H4 (cell line): ENCODE data around the gene HES1. TPM values are rescaled to one million over a fixed set of nuclear protein-coding genes. Genes with fewer than 3 reads are reported as not detected.
"Not testable (repeated sequence)": the region's sequence is repeated elsewhere in the genome, so short reads cannot be mapped to it uniquely, and the experiment has no call there.

Experiments used
- DNase-seq: peaks from one replicate; pipeline ENCODE4 v3.0.0-alpha.2; 2015; ENCODE audit warnings: low spot score
- total RNA-seq: library from RNA; depleted of rRNA; stranded (reverse); fragments of >200 nt; shearing (Covaris generic); gene quantifications from 2 replicates; pipeline ENCODE4 v1.2.3, GENCODE V29; 2014; rRNA removed

The HES1 gene, protein sequence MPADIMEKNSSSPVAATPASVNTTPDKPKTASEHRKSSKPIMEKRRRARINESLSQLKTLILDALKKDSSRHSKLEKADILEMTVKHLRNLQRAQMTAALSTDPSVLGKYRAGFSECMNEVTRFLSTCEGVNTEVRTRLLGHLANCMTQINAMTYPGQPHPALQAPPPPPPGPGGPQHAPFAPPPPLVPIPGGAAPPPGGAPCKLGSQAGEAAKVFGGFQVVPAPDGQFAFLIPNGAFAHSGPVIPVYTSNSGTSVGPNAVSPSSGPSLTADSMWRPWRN
- 19.3 and 22.5 TPM in 2 replicates for total RNA-seq

DNA sequence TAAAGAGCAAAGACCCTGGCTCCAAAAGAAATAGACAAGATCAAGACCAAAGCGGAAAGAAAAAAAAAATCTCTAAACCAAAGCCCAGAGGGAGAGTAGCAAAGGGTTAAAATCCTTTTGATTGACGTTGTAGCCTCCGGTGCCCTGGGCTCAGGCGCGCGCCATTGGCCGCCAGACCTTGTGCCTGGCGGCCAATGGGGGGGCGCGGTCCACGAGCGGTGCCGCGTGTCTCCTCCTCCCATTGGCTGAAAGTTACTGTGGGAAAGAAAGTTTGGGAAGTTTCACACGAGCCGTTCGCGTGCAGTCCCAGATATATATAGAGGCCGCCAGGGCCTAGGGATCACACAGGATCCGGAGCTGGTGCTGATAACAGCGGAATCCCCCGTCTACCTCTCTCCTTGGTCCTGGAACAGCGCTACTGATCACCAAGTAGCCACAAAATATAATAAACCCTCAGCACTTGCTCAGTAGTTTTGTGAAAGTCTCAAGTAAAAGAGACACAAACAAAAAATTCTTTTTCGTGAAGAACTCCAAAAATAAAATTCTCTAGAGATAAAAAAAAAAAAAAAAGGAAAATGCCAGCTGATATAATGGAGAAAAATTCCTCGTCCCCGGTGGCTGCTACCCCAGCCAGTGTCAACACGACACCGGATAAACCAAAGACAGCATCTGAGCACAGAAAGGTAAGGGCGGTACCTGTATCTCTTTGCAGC, at the start of gene HES1:
Gene HES1, plus strand, starts transcription at position 343 of the 713 bp plus-strand sequence. Its CDS starts 233 bp downstream, at position 576.
- DNase-seq, result peak; percentile 97

DNA sequence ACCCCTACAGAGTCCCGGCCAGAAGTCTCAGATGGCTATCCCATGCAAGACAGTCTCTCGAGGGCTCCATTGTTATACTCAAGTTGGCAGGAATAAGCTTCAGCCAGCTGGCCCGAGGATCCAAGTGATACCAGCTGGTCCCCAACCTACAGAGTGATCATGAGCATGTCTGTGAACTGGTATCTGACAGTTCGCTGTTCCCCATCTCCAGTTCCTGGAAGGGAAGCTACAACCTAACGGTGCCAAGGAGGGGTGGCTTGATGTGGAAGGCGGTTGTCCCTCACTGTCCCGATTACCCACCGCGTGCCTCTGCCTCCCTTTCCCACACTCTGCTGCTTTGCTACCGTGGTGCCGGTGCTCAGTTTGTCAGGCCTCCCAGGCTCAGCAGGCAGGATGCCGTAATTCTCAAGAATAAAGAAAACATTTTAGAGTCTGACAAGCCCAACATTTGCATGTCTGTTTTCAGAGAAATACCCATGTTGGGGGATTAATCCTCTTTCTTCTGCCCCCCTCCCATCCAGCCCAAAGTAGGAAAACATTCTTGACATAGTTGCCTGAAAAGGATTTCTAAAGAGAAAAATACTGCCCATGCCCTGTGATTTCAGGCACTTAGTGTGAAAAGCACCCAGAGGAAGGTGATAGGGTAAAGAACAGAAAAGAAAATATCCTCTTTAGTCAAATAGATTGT, 49.4 kb upstream of the HES1 start:
- DNase-seq, result no peak

DNA sequence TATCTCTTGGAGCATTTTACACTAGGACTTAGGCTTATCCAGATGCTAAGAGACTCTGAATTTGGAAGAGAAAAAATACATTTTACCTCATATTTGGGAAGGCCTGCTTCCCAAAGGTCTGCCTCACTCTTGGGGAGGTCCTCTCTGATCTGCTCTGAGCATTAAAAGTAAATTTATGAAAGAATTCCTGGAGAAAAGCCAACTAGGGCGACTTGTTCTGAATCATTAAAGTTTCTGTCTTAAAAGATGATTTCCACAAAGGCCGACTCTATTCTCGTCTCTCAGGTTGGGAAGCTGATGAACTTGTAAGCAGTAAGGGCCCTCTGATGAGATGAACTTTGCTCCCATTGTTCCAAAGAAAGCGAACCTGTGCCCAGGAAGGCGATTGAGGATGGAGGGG, 48.7 kb upstream of the HES1 start:
- no peak for DNase-seq

DNA sequence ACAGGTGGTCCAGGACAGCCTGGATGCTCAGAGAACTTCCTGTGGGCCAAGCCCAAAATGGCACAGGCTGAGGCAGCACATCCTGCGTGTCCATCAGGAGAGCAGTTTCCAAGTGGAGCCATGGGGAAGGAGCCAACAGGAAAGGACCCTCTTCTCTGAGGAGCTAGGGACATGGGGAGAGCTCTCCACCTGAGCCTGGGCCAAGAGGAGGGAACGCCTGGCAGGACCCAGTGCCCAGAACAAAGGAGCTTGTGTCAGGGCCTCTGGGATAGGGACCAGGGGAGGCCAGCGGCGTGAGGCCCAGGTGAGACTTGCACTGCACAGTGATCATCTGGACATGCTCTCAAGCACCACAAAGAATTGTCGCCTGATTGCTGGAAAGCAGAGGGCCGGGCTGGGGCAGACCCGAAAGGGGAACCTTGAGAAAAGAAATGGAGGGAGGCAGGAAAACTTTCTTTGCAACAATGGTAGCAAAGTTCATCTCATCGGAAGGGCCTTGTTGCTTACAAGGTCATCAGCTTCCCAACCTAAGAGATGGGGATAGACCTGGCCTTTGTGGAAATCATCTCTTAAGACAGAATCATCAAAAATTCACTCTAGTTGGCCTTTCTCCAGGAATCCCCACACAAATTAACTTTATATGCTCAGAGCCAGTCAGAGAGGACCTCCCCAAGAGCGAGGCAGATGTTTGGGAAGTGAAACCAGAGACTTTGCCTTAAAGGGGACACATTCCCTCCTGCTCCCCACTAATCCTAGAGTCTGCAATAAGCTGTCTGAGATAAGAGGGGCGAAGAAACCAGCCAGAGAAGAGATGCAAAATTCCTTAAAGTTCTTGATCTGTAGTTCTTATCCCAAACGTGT, 47.7 kb upstream of the HES1 start:
- DNase-seq, result no peak

DNA sequence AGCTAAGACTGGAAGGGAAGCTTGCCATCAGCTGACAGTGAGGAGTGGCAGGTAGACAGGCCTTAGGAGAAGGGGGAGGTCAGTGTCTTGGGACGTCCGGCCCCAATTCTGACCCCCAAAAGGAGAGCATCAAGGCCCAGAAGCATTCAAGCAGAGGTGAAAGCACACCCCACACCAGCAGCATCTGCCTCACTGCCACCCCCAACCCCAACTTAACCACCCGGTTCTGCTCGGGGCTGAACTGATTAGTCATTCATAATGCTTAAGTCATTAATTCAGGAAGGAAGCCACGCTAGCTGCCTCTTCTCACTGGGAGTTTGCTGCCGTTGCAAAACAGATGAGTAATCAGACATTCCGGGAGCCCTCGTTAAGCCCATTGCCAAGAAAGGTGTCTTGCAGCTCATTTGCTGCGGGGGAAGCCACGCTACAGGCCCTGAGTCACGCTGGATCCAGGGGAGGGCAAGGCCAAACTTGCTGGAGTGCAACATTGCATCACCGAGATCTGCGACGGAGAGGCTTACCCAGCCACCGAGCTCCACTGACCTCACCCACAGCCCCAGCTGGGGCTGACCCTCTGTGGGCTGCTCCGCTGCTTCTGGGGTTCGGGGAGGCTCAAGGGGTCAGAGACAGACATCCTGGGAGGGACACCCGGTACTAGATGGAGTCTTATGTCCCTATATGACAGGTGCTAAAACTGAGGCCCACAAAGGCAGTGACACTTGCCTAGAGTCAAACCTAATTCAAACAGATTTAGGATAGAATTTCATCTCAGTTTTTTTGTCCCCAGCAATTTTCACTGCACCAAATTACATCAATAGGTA, 46.4 kb upstream of the HES1 start:
- peak; percentile 99 for DNase-seq

DNA sequence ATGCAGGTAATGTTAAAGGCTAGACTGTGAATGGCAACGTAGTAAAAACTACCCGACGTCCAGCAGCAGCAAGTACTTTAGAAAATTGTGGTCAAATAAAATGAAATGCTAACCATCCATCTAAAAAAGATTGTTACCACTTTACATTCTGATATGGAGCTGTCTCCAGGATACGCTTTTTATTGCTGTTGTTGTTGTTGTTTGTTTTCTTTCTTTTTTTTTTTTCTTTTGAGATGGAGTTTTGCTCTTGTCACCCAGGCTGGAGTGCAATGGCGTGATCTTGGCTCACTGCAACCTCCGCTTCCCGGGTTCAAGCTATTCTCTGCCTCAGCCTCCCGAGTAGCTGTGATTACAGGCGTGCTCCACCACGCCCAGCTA, 45.8 kb upstream of the HES1 start:
- DNase-seq, result not testable (repeated sequence)

DNA sequence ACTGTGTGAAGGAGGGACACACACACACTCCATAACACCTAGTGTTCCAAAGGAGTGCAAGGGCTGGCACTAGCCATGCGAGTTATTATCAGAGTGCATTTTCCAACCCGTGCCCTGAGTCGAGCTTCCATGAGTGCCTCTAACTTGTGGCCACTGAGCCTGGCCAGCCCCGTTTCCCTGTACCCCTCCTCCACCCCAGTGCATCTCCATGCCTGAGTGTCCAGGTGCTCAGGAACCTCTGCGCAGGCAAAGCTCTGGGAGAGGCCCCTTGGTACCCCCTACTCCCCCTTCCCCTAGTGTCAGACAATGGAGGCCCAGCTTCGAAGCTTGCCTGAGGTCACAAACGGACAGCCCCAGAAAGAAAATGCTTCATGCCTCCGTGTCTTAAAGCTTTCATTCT, 45.2 kb upstream of the HES1 start:
- no peak for DNase-seq

DNA sequence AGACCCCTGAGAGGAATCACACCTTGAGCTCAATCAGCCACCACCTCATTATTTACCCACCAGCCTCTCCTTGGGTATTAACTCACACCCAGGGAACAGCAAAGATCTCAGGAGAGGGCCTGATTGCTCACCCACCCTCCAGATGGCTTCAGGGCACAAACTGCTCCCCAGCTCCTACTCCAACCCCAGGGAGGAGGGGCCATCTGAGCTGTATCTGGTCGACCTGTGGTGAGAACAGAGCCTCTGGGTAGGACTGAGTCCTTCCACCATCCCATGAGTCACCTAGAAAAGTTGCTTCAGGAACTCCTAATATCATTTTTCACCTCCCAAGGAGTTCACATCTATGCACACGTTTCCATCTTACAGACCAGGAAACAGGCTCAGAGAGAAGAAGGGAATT, 44.8 kb upstream of the HES1 start:
- peak; percentile 89 for DNase-seq

DNA sequence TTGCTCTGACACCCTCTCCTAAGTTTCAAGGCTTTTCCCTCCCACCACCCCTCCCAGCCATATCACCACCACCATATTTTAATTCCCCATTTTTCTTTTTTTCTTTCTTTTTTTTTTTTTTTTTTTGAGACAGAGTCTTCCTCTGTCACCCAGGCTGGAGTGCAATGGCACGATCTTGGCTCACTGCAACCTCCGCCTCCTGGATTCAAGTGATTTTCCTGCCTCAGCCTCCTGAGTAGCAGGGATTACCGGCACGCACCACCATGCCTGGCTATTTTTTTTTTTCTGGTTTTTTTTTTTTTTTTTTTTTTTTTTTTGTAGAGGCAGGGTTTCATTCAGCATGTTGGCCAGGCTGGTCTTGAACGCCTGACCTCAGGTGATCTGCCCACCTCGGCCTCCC, 44.1 kb upstream of the HES1 start:
- DNase-seq, result not testable (repeated sequence)

DNA sequence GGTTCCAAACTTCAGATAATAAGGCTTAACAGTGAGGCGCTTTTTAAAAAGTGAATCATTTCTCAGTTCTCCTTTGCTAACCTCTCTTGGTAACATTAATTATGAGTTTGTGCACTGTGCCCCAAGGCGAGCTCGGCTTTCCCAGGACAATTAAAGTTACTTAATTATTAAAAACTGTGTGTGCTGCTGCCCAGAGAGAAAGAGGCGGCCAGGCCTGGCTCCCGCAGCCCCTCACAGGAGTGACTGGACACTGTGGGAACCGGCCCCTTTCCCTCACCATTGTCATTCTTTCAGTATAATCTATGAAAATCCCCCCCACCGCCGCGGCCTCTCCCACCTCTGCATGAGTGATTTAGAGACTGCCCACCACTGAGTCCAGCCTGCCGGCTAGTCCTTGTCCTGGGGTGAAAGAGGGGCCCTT, 43.1 kb upstream of the HES1 start:
- no peak for DNase-seq

DNA sequence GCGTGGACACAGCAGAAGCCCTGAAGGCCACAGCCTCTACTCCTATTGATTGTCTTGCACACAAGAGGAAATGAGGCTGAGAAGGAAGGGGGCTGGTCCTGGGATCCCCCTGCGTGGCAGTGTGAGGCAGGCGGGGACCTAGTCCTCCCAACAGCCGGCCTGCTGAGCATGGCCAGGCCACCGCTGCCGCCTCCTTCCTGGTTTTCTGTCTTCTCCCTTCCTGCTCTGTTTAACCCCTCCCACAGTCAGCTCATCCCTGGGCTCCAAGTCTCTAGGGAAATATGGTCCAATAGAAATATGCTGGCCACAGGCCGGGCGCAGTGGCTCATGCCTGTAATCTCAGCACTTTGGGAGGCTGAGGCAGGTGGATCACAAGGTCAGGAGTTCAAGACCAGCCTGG, 42.1 kb upstream of the HES1 start:
- no peak for DNase-seq

DNA sequence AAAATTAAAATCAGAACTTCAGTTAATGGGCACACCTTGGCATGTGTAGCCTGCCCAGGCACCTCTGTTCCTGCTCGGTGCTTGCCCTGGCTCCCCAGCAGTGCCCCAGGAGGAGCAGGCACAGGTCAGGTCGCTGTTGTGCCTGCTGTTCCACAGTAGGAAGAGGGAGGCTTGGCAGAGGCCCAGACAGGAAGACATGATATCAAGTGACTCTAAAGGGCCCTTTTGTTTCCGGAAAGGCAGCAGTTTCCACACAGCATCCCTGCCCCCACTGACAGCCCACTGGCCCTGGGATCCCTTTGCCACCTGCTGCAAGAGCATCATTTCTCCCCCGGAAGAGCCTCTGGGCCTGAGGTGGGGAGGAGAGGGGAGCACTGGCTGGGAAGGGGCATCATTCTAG, 40.5 kb upstream of the HES1 start:
- DNase-seq, result peak; percentile 35

DNA sequence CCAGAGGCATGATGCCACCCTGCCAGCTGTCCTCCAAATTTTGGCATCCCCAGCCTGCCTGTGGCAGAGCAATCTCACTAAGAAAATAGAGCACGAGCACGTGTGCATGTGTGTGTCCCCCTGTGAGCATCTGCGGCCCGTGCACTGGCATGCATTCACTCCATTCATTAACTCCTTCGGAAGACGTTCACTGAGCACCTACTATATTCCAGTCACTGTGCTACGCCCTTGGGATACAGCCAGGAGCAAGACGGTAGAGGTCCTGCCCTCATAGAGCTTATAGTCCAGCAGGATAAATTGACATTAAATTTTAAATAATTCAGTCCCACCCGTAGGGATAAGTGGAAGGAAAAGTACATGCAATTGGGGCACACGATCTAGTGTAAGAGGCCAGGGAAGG, 40.0 kb upstream of the HES1 start:
- no peak for DNase-seq

DNA sequence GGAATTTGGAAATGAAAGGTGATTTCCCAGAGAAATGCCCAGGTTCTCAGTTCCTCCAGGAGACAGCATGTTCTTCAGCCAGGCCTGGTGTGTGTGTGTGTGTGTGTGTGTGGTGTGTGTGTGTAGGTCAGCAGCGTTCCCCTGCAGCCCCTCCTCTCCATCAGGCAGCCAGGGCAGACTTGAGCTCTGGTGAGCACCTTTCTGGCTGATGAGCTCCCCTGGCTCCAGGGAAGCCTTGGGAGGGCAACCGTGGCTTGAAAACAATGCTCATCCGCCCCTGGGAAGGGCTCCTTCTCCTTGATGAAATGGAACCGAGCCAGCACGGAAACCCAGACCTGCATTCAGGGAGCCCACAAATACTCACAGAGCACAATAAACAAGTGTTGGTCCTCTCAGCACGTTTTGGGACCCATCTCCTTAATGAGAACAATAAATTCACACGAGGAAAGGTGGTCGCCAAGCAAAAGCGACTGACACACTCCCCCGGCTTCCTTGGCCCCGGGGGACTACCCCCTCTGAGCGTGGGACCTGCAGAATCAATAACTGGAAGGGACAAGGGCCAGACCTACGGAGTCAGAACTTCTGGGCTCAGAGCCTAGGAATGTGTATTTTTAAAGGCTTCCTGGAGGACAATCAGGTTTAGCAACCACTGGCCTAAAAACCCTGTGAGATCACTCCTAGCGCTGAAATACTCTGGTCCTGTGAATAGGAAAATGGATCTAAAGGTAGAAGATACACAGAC, 38.6 kb upstream of the HES1 start:
- no peak for DNase-seq

DNA sequence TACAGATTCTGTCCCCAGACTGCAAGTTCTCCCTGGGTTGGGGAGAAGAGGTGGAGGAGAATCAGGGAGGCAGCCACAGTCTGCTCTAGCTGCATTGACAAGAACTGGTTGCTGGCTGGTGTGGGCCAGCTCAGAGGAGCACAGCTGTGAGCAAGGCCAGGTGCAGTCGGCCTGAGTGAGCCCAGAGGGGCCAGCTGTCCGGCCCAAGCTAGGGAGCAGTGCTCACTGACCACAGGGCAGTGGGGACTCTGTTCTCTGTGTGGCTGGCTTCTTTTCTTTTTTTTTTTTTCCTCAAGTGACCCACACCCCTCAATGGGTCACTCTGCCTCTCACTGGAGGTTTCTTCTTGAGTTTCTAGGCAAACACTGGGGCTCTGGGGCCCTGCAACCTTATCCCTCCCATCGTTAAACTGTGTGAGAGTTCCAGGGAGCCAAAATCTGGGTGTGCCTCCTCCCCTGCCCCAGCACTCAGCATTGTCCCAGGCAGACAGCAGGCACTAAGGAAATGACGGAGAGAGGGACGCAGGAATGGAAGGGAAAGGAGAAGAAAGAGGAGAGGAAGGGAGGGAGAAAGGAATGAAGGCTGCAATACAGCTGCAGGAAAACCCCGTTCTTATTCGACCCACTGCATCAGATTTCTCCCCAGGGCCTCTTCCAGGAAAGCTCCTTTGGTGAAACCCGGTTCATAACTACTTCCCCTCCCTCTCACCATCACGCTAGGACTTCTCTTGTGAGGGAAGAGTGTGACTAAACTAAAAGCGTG, 37.7 kb upstream of the HES1 start:
- no peak for DNase-seq

DNA sequence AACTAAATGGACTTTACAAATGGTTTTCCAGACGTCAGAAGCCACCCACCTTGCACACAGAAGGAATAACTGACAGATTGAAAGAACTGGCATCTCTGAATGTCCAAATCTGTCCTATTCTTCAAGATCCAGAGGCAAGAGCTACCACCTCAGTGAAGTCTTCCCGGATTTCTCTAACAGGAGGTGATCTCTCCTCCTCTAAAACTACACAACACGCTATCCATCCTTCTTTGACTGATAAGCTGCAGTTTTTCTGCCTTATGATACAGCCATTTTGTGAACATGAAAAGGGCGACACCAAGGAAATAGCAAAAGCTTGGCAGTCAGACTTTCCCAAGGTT, 37.1 kb upstream of the HES1 start:
- no peak for DNase-seq

DNA sequence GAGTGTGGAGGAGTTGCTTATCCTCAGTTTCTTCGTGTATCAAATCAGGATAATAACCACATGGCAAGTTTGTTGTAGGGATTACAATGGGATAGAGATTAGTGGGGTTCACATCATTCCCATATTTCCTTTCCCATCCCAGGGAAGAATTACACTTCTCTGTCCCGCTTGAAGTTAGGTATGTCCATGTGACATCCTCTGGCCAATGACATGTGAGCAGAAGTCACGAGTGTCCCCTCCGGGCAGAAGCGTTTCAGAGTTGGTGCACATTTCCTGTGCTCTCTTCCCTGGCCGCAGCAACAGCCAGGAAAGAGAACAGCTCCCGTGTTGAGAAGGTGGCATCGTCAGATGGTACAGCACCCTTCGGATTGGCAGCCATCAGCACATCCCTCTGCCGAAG, 36.7 kb upstream of the HES1 start:
- DNase-seq, result no peak

DNA sequence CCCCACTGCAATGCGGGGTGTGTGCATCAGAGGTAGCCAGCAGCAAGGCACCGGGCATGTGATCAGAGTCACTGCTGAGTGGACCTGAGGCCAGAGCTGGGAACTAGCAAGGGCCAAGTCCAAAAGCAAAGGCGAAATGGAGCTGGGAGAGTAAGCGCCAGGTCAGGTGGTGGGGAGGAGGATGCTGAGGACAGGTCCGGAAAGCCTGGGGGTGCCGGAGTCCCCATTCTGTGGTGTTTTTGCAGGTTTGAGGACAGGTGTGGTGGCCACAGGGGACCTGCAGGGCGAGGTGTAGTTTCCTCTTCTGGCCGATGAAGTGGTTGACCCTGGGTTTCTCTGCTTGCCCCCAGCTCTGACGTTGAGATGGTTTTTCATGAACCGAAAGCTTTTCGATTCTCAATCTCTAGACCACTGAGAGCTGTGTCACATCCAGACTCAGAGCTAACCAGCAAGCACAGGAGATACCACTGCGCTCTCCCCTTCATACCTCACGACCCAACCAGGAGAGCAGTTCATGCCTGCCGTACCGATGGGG, 35.0 kb upstream of the HES1 start:
- no peak for DNase-seq
